Midbrain (tissue), 1 donor: ENCODE results near the gene HOXB3.
"Not testable (repeated sequence)": the region's sequence is repeated elsewhere in the genome, so short reads cannot be mapped to it uniquely, and the experiment has no call there.

Source experiments
- DNase-seq: peaks from one replicate; lab custom pipeline; 2025; lab: John Stamatoyannopoulos, UW

The HOXB3 gene

GRCh38 chr17:48526608-48527546 is 63.2 kb downstream of the HOXB3 start:
- no peak for DNase-seq

GRCh38 chr17:48523010-48523409 is 67.0 kb downstream of the HOXB3 start:
- no peak for DNase-seq

GRCh38 chr17:48522031-48522653 is 67.9 kb downstream of the HOXB3 start:
- DNase-seq = no peak

- no peak for DNase-seq
These were observed 69.4 kb downstream of the HOXB3 start for GRCh38 chr17:48520631-48521079.

GRCh38 chr17:48519427-48519826 is 70.6 kb downstream of the HOXB3 start:
- no peak for DNase-seq

- no peak for DNase-seq
These were observed 72.6 kb downstream of the HOXB3 start for GRCh38 chr17:48517478-48517877.

- no peak for DNase-seq
These were observed 73.8 kb downstream of the HOXB3 start for GRCh38 chr17:48515925-48516900.

GRCh38 chr17:48514477-48514876 is 75.6 kb downstream of the HOXB3 start:
- no peak for DNase-seq

GRCh38 chr17:48513666-48514455 is 76.2 kb downstream of the HOXB3 start:
- DNase-seq = no peak

- no peak for DNase-seq
These were observed 76.9 kb downstream of the HOXB3 start for GRCh38 chr17:48513097-48513496.

- DNase-seq = no peak
These were observed 79.1 kb downstream of the HOXB3 start for GRCh38 chr17:48510761-48511604.

GRCh38 chr17:48510381-48510760 is 79.7 kb downstream of the HOXB3 start:
- DNase-seq = no peak

GRCh38 chr17:48509708-48510107 is 80.3 kb downstream of the HOXB3 start:
- not testable (repeated sequence) for DNase-seq

GRCh38 chr17:48506246-48506645 is 83.8 kb downstream of the HOXB3 start:
- no peak for DNase-seq

GRCh38 chr17:48505788-48506187 is 84.3 kb downstream of the HOXB3 start:
- DNase-seq = no peak

GRCh38 chr17:48504953-48505352 is 85.1 kb downstream of the HOXB3 start:
- DNase-seq = no peak

- no peak for DNase-seq
These were observed 86.3 kb downstream of the HOXB3 start for GRCh38 chr17:48503747-48504146.

GRCh38 chr17:48502901-48503300 is 87.1 kb downstream of the HOXB3 start:
- no peak for DNase-seq

- DNase-seq = no peak
These were observed 87.7 kb downstream of the HOXB3 start for GRCh38 chr17:48502312-48502711.
